ENCODE results near the gene INSR. TPM values are rescaled to one million over a fixed set of nuclear protein-coding genes. Genes with fewer than 3 reads are reported as not detected.
"Not testable (repeated sequence)": the region's sequence is repeated elsewhere in the genome, so short reads cannot be mapped to it uniquely, and the experiment has no call there.

Gene INSR
- polyA plus RNA-seq, 4 donors = 23.3 to 35.3 (median 28.7) TPM

- no peak for DNase-seq (ENCODE audit: low read depth in 4 of 4, low spot score in 2 of 4)
Measured at GRCh38 chr19:7149956-7150705, 144.1 kb downstream of the INSR start.

- not testable (repeated sequence) for DNase-seq (ENCODE audit: low read depth in 4 of 4, low spot score in 2 of 4)
Measured at GRCh38 chr19:7147119-7147675, 147.0 kb downstream of the INSR start.

GRCh38 chr19:7146086-7146485, 148.1 kb downstream of the INSR start:
- DNase-seq (ENCODE audit: low read depth in 4 of 4, low spot score in 2 of 4) = not testable (repeated sequence)

GRCh38 chr19:7145494-7145893, 148.7 kb downstream of the INSR start:
- no peak for DNase-seq (ENCODE audit: low read depth in 4 of 4, low spot score in 2 of 4)

- DNase-seq (ENCODE audit: low read depth in 4 of 4, low spot score in 2 of 4) = no peak
Measured at GRCh38 chr19:7142771-7143170, 151.4 kb downstream of the INSR start.

GRCh38 chr19:7140137-7140536, 154.1 kb downstream of the INSR start:
- DNase-seq (ENCODE audit: low read depth in 4 of 4, low spot score in 2 of 4) = no peak

- no peak for DNase-seq (ENCODE audit: low read depth in 4 of 4, low spot score in 2 of 4)
Measured at GRCh38 chr19:7139095-7139494, 155.1 kb downstream of the INSR start.

- DNase-seq (ENCODE audit: low read depth in 4 of 4, low spot score in 2 of 4) = no peak
Measured at GRCh38 chr19:7138402-7138801, 155.8 kb downstream of the INSR start.

GRCh38 chr19:7137120-7137519, 157.1 kb downstream of the INSR start:
- no peak for DNase-seq (ENCODE audit: low read depth in 4 of 4, low spot score in 2 of 4)

GRCh38 chr19:7132054-7132453, 162.2 kb downstream of the INSR start:
- no peak for DNase-seq (ENCODE audit: low read depth in 4 of 4, low spot score in 2 of 4)

- DNase-seq (ENCODE audit: low read depth in 4 of 4, low spot score in 2 of 4) = no peak
Measured at GRCh38 chr19:7130043-7130442, 164.2 kb downstream of the INSR start.

- DNase-seq (ENCODE audit: low read depth in 4 of 4, low spot score in 2 of 4) = no peak
Measured at GRCh38 chr19:7126132-7126531, 168.1 kb downstream of the INSR start.

GRCh38 chr19:7125221-7125620, 169.0 kb downstream of the INSR start:
- no peak for DNase-seq (ENCODE audit: low read depth in 4 of 4, low spot score in 2 of 4)

GRCh38 chr19:7124782-7125181, 169.4 kb downstream of the INSR start:
- no peak for DNase-seq (ENCODE audit: low read depth in 4 of 4, low spot score in 2 of 4)

GRCh38 chr19:7122701-7123100, 171.5 kb downstream of the INSR start:
- DNase-seq (ENCODE audit: low read depth in 4 of 4, low spot score in 2 of 4) = no peak

GRCh38 chr19:7120499-7120898, 173.7 kb downstream of the INSR start:
- DNase-seq (ENCODE audit: low read depth in 4 of 4, low spot score in 2 of 4) = no peak

- no peak for DNase-seq (ENCODE audit: low read depth in 4 of 4, low spot score in 2 of 4)
Measured at GRCh38 chr19:7119582-7119981, 174.6 kb downstream of the INSR start.

GRCh38 chr19:7117248-7117647, 177.0 kb downstream of the INSR start:
- DNase-seq (ENCODE audit: low read depth in 4 of 4, low spot score in 2 of 4) = no peak

- no peak for DNase-seq (ENCODE audit: low read depth in 4 of 4, low spot score in 2 of 4)
Measured at GRCh38 chr19:7115721-7116120, 178.5 kb downstream of the INSR start.

GRCh38 chr19:7113233-7113632, 181.0 kb downstream of the INSR start:
- DNase-seq (ENCODE audit: low read depth in 4 of 4, low spot score in 2 of 4) = no peak

GRCh38 chr19:7112675-7113074, 181.5 kb downstream of the INSR start:
- no peak for DNase-seq (ENCODE audit: low read depth in 4 of 4, low spot score in 2 of 4)

GRCh38 chr19:7109678-7110289, 184.4 kb downstream of the INSR start:
- DNase-seq (ENCODE audit: low read depth in 4 of 4, low spot score in 2 of 4) = no peak

Measured in left renal cortex interstitium (tissue), 4 donors.